HCT116 (cell line): ENCODE results near the gene MAP3K20.

Source experiments
- ATF3 ChIP-seq: IDR thresholded peaks from 2 replicates; pipeline ENCODE4 v1.6.1; 2012
- CTCF ChIP-seq, 3 experiments: fragments of 200-600 bp in 1 of 3; sonication (generic) in 1 of 3; IDR thresholded peaks in 2 of 3; conservative IDR thresholded peaks in 1 of 3; 2 replicates each; pipeline ENCODE4 v1.5.1; 2012 to 2017; ENCODE audit warnings: low read depth in 2 of 3, low read length in 2 of 3, antibody characterized with exemption in 1 of 3, borderline replicate concordance in 1 of 3, control low read depth in 1 of 3, mild to moderate bottlenecking in 1 of 3, mixed read lengths in 1 of 3, mixed run types in 1 of 3, moderate library complexity in 1 of 3; ENCODE audit not compliant: insufficient read depth in 1 of 3
- EZH2 ChIP-seq: fragments of 200-600 bp; sonication (generic); IDR thresholded peaks from 2 replicates; pipeline ENCODE4 v1.6.1; 2017; ENCODE audit warnings: antibody characterized with exemption, mixed run types
- JUND ChIP-seq: IDR thresholded peaks from 2 replicates; pipeline ENCODE4 v1.6.1; 2012
- MAX ChIP-seq: IDR thresholded peaks from 2 replicates; pipeline ENCODE4 v1.6.1; 2012
- POLR2A ChIP-seq: IDR thresholded peaks from 2 replicates; pipeline ENCODE4 v1.7.0; 2011; ENCODE audit warnings: borderline replicate concordance; ENCODE audit not compliant: insufficient read depth, insufficient read length; ENCODE audit errors: extremely low read depth
- POLR2AphosphoS5 ChIP-seq: IDR thresholded peaks from 2 replicates; pipeline ENCODE4 v1.6.1; 2011; ENCODE audit warnings: mild to moderate bottlenecking, low read depth, low read length, moderate library complexity
- RAD21 ChIP-seq: IDR thresholded peaks from 2 replicates; pipeline ENCODE4 v1.6.1; 2012; ENCODE audit warnings: low read depth, mild to moderate bottlenecking
- REST ChIP-seq: IDR thresholded peaks from 2 replicates; pipeline ENCODE4 v1.6.1; 2012; ENCODE audit warnings: low read depth
- ZBTB33 ChIP-seq: IDR thresholded peaks from 2 replicates; pipeline ENCODE4 v1.6.1; 2011; ENCODE audit warnings: mild to moderate bottlenecking, low read length, moderate library complexity; ENCODE audit not compliant: insufficient replicate concordance; ENCODE audit errors: extremely low read depth
- ZFX ChIP-seq: fragments of 450-650 bp; IDR thresholded peaks from 2 replicates; pipeline ENCODE4 v1.6.1; 2017
- ZNF274 ChIP-seq: fragments of 200-500 bp; sonication (Bioruptor generic); IDR thresholded peaks from 2 replicates; pipeline ENCODE4 v1.6.1; 2014; ENCODE audit warnings: mild to moderate bottlenecking, low read depth, low read length, inconsistent platforms

GRCh38 chr2:173048522-173048896 lies 27.1 kb upstream of the MAP3K20 start:
- TF ChIP-seq POLR2A (no peak), CTCF (IDR thresholded peaks at IDR 0.05 in 2 of 3, conservative IDR thresholded peaks at IDR 0.05 in 1 of 3; ENCODE audit: borderline replicate concordance in 1 of 3, insufficient read depth in 1 of 3, low read depth in 2 of 3, low read length in 2 of 3) (no peak), RAD21 (no peak), ZBTB33 (no peak), MAX (no peak; the same call in 1 of the 2 replicates), EZH2 (no peak), POLR2AphosphoS5 (no peak; the same call in 1 of the 2 replicates), ZFX (no peak), ZNF274 (no peak), ATF3 (no peak), JUND (no peak), REST (no peak)
